ENCODE data around the gene SLC25A20. TPM values are rescaled to one million over a fixed set of nuclear protein-coding genes. Genes with fewer than 3 reads are reported as not detected.
A peak's percentile ranks its signal among the peaks of the same experiment; 100 is the strongest.

Gene SLC25A20, protein sequence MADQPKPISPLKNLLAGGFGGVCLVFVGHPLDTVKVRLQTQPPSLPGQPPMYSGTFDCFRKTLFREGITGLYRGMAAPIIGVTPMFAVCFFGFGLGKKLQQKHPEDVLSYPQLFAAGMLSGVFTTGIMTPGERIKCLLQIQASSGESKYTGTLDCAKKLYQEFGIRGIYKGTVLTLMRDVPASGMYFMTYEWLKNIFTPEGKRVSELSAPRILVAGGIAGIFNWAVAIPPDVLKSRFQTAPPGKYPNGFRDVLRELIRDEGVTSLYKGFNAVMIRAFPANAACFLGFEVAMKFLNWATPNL
- 60.8 TPM for total RNA-seq (2013)
- polyA plus RNA-seq (10 to 100 TPM; 43.6 to 60.8 (median 56.1) TPM), polyA minus RNA-seq (22.6 and 26.3 TPM in 2 replicates), total RNA-seq (2.6 to 23.5 (median 11.9) reads per million in 11 experiments)

DNA sequence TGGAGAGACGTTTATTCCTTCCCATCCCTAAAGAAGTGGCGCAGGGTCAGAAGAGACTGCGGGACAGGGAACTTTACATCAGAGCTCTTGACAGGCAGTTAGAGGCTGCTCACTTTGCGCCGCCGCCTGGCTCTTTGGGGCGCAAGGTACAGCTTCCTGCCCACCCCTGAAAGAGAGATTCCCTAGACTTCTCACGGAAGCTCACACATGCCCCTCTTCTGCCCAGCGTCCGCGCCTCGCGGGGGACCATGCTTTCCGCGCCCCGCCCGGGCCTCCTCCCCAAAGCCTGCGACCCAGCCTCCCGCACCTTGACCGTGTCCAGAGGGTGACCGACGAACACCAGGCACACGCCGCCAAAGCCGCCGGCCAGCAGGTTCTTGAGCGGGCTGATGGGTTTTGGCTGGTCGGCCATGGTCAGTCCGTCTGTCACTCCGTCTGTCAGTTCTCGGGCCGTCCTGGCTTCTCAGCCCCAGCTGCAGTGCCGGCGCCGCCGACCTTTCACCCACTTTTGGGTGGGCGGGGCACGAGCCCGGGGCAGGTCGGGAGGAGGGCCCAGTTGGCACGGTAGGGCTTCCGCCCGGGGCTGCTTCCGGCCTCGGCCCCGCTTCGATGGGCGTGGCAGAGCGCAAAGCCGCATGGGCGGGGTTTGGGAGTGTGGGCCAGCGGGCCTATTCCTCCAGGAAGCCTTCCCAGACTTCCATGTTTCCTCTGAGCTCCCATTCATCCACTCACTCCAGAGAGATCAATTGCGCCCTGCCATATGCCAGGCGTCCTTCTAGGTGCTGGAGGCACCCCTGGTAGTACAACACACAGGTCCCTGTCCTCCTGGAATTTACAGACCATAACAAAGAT is at the start of gene SLC25A20:
TSS of gene SLC25A20 (minus strand) at position 500 of the 852 bp plus-strand sequence. CDS start at position 412, 88 bp downstream.
- Mint-ChIP-seq H3K27me3 (ENCODE audit: low read depth in 3 of 3) (peaks cover 0 to 2% (median 0%) of the 10 kb centered on the region in 3 donors), H3K4me3 (peak within 1 kb of the TSS; percentile 95 to 96), H3K27ac (peak within 1 kb of the TSS; percentile 85 to 96 (median 92)), H3K36me3 (peaks cover 4 to 11% of the 10 kb centered on the region in 2 donors), H3K4me1 (peaks cover 34% of the 10 kb centered on the region), H3K9me3 (peaks cover 0 to 2% (median 0%) of the 10 kb centered on the region in 7 donors)
- WGBS (ENCODE audit: insufficient coverage): under 1% methylated on average over 49 of the region's 54 CpGs
- Histone ChIP-seq H3K27ac (ENCODE audit: low read depth in 1 of 2, low read length in 2 of 2) (peak within 1 kb of the TSS; percentile 34 to 85), H3K79me2 (ENCODE audit: insufficient read depth, low read length) (peaks cover 39% of the 10 kb centered on the region), H3K4me2 (replicated peaks; ENCODE audit: extremely low read depth, low read length, poor library complexity, severe bottlenecking) (peak within 1 kb of the TSS; percentile 86), H4K20me1 (ENCODE audit: insufficient read depth, low read length) (no peaks in the 10 kb centered on the region), H3K9me3 (replicated peaks in 1 of 2; ENCODE audit: control insufficient read depth in 1 of 2, insufficient read depth in 1 of 2, low read length in 2 of 2) (no peaks in the 10 kb centered on the region), H3K9ac (ENCODE audit: insufficient read depth, low read length, poor library complexity, severe bottlenecking) (peak within 1 kb of the TSS; percentile 81), H3K4me1 (ENCODE audit: control insufficient read depth in 1 of 2, insufficient read depth in 2 of 2, low read length in 2 of 2) (peaks cover 30 to 39% of the 10 kb centered on the region in 2 donors), H2AFZ (ENCODE audit: insufficient read depth, low read depth, low read length, poor library complexity, severe bottlenecking) (peak within 1 kb of the TSS; percentile 99), H3K27me3 (ENCODE audit: control insufficient read depth in 2 of 2, insufficient read depth in 2 of 2, low read length in 2 of 2) (no peaks in the 10 kb centered on the region), H3K4me3 (replicated peaks in 1 of 3; ENCODE audit: low read depth in 2 of 3, low read length in 3 of 3) (peak within 1 kb of the TSS; percentile 62 to 91 (median 65)), H3K36me3 (replicated peaks in 1 of 2; ENCODE audit: control insufficient read depth in 1 of 2, insufficient read depth in 2 of 2, low read length in 2 of 2) (peaks cover 0 to under 1% of the 10 kb centered on the region in 2 donors)
- intact Hi-C loops (cut with micrococcal nuclease): no loop called here
- TF ChIP-seq, protein P1, sequence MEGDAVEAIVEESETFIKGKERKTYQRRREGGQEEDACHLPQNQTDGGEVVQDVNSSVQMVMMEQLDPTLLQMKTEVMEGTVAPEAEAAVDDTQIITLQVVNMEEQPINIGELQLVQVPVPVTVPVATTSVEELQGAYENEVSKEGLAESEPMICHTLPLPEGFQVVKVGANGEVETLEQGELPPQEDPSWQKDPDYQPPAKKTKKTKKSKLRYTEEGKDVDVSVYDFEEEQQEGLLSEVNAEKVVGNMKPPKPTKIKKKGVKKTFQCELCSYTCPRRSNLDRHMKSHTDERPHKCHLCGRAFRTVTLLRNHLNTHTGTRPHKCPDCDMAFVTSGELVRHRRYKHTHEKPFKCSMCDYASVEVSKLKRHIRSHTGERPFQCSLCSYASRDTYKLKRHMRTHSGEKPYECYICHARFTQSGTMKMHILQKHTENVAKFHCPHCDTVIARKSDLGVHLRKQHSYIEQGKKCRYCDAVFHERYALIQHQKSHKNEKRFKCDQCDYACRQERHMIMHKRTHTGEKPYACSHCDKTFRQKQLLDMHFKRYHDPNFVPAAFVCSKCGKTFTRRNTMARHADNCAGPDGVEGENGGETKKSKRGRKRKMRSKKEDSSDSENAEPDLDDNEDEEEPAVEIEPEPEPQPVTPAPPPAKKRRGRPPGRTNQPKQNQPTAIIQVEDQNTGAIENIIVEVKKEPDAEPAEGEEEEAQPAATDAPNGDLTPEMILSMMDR (IDR thresholded peaks at IDR 0.05): no peak
- DNase-seq: peak; percentile 79 to 85 (median 82)

DNA sequence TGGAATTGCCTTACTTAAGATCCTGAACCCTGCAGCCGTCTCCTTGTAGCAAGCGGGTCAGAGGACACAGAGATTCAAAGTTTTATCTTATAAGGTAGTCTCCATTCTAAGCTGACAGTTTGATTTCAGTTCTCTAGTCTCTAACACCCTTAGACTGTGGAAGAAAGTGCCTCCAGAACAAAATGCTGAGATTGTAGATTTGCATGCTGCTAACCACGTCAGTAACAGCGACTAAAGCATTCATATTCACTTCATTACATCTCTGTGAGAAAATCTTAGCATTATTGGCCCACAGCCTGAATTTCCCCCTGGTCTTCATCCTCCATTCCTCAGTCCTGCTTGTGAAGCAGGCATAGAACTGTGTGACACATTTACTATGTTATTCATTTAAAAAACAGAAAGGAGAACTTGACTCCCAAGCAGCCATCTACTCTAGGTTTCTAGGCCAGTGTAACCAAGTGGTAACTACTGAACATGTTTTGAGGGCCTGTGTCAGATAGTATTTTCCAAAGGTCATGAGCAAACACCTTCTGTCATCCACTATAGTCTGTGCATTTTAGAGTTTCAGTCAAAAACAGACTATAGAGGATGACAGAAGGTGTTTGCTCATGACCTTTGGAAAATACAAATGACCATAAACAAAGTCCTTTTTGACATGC is 47.3 kb upstream of the SLC25A20 start:
- no peak overlapping the region for H3K4me3 Mint-ChIP-seq
- H3K27ac ChIP-seq (ENCODE audit: low read depth in 1 of 2, low read length in 2 of 2): no peak overlapping the region

More for the DNA sequence above, 47.3 kb upstream of the SLC25A20 start:
- Histone ChIP-seq H3K4me3 (replicated peaks in 1 of 3; ENCODE audit: low read depth in 2 of 3, low read length in 3 of 3) (no peak overlapping the region), H3K9ac (ENCODE audit: insufficient read depth, low read length, poor library complexity, severe bottlenecking) (no peak overlapping the region), H3K36me3 (replicated peaks in 1 of 2; ENCODE audit: control insufficient read depth in 1 of 2, insufficient read depth in 2 of 2, low read length in 2 of 2) (peaks cover 14 to 46% of the 10 kb centered on the region in 2 donors), H3K4me2 (replicated peaks; ENCODE audit: extremely low read depth, low read length, poor library complexity, severe bottlenecking) (no peak overlapping the region), H4K20me1 (ENCODE audit: insufficient read depth, low read length) (peaks cover 36% of the 10 kb centered on the region), H3K4me1 (ENCODE audit: control insufficient read depth in 1 of 2, insufficient read depth in 2 of 2, low read length in 2 of 2) (no peaks in the 10 kb centered on the region), H2AFZ (ENCODE audit: insufficient read depth, low read depth, low read length, poor library complexity, severe bottlenecking) (no peak overlapping the region), H3K79me2 (ENCODE audit: insufficient read depth, low read length) (peaks cover 17% of the 10 kb centered on the region), H3K9me3 (replicated peaks in 1 of 2; ENCODE audit: control insufficient read depth in 1 of 2, insufficient read depth in 1 of 2, low read length in 2 of 2) (no peaks in the 10 kb centered on the region), H3K27me3 (ENCODE audit: control insufficient read depth in 2 of 2, insufficient read depth in 2 of 2, low read length in 2 of 2) (no peaks in the 10 kb centered on the region)
- DNase-seq: no peak
- Mint-ChIP-seq H3K27me3 (ENCODE audit: low read depth in 3 of 3) (no peaks in the 10 kb centered on the region), H3K4me1 (peaks cover 3% of the 10 kb centered on the region), H3K36me3 (peaks cover 31 to 35% of the 10 kb centered on the region in 2 donors), H3K27ac (no peak overlapping the region), H3K9me3 (no peaks in the 10 kb centered on the region)
- intact Hi-C loops (cut with micrococcal nuclease): no loop called here
- TF ChIP-seq, protein P1 (IDR thresholded peaks at IDR 0.05): no peak
- 100% methylated on average over 1 of the region's 4 CpGs for WGBS (ENCODE audit: insufficient coverage)

Measured in CD14-positive monocyte (primary cell).